Measurements from ENCODE around the gene PDE7B. TPM values are rescaled to one million over a fixed set of nuclear protein-coding genes. Genes with fewer than 3 reads are reported as not detected.

The PDE7B gene
- total RNA-seq, 1 donor from 2014 or later: 12.6 TPM

DNA sequence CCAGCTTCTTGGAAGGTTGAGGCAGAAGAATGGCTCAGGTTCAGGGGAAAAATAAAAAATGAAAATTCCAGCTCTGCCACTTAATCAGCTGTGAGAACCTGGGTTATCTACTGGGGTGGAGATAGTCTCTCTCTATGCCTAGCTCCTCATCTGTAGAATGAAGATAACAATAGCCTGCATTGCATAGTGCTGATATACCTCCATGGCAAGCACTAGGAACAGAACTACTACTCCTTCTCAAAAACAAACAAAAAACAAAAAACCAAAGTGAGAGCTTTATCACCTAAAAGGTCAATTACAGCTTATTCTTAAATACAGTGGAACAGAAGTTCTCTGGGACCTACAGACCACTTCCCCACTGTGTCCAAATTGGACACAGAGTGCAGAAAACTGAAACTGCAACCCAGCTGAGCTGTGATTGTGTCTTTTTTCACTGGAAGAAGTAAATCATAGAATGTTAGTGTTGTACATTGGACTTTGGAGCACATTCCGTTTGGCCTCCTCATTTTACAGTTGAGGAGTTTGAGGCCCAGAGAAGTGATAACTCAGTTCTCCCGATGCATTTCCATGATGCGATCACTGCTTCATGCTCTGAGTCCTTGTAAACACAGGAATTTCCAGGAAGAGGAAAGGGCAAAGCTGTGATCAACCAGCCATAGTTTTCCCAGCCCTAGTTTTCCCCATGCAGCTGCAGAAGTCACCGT lies 375.3 kb downstream of the PDE7B start:
- Histone ChIP-seq H3K4me3 (peak overlapping the region; percentile 43), H3K36me3 (no peaks in the 10 kb centered on the region), H3K27ac (replicated peaks) (peak overlapping the region; percentile 5), H3K27me3 (ENCODE audit: low read depth) (no peaks in the 10 kb centered on the region), H3K9me3 (replicated peaks) (no peaks in the 10 kb centered on the region), H3K4me1 (peaks cover 7% of the 10 kb centered on the region)
- no peak for DNase-seq
- TF ChIP-seq, protein P1, sequence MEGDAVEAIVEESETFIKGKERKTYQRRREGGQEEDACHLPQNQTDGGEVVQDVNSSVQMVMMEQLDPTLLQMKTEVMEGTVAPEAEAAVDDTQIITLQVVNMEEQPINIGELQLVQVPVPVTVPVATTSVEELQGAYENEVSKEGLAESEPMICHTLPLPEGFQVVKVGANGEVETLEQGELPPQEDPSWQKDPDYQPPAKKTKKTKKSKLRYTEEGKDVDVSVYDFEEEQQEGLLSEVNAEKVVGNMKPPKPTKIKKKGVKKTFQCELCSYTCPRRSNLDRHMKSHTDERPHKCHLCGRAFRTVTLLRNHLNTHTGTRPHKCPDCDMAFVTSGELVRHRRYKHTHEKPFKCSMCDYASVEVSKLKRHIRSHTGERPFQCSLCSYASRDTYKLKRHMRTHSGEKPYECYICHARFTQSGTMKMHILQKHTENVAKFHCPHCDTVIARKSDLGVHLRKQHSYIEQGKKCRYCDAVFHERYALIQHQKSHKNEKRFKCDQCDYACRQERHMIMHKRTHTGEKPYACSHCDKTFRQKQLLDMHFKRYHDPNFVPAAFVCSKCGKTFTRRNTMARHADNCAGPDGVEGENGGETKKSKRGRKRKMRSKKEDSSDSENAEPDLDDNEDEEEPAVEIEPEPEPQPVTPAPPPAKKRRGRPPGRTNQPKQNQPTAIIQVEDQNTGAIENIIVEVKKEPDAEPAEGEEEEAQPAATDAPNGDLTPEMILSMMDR (IDR thresholded peaks at IDR 0.05; ENCODE audit: borderline replicate concordance): no peak
- intact Hi-C loops (cut with micrococcal nuclease): loop anchor here (5.0 kb wide), 1 partner anchor 195 kb away; no protein-coding TSS in a partner anchor

DNA sequence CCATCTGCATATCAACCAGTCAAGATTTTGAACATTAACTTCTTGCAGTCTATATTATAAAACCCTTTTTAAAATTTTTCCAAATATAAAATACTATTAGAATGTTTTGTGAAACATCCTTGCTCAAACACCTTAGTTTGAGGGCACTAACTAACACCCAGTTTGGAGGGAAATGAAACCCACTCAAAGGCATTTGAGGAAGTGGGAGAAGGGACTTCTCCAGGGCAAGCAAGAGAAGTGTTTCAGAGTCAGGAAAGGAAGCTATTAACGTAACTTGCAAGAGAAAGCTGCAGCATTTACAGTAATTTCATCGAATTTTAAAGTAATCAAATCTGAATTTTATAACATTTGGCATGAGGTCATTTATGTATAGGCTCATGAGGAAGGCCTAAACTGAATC lies 377.3 kb downstream of the PDE7B start:
- DNase-seq: no peak
- H3K4me3 ChIP-seq: no peak overlapping the region
- intact Hi-C loops (cut with micrococcal nuclease): loop anchor here (5.0 kb wide), 1 partner anchor 197 kb away; no protein-coding TSS in a partner anchor
- H3K36me3 ChIP-seq: no peaks in the 10 kb centered on the region
- H3K27me3 ChIP-seq (ENCODE audit: low read depth): no peaks in the 10 kb centered on the region
- H3K4me1 ChIP-seq: peaks cover 7% of the 10 kb centered on the region
- H3K9me3 ChIP-seq (replicated peaks): no peaks in the 10 kb centered on the region
- TF ChIP-seq, protein P1 (IDR thresholded peaks at IDR 0.05; ENCODE audit: borderline replicate concordance): no peak
- no peak overlapping the region for H3K27ac ChIP-seq (replicated peaks)

DNA sequence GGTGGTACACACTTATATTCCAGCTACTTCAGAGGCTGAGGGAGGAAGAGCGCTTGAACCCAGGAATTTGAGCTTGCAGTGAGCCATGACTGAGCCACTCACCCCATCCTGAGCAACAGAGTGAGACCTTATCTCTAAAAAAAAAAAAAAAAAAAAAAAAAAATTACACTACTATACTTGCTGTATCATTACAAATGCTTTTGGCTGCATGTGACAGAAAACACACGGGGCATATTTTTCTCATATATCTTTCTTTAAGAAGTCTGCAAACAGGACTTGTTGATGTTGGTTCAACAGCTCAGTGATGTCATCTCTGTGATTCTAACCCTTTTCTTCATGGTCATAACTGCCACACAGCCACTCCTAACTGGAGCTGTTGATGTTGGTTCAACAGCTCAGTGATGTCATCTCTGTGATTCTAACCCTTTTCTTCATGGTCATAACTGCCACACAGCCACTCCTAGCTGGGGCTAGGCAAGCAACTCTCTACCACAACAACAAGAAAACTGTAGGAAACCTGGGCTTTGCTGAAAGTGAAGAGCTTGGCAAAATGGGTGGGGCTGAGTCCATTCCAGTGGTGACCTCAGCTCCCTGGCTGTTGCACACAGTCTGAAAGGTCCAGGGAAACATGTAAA lies 378.8 kb downstream of the PDE7B start:
- Histone ChIP-seq H3K27me3 (ENCODE audit: low read depth) (no peaks in the 10 kb centered on the region), H3K27ac (replicated peaks) (no peak overlapping the region), H3K4me1 (peaks cover 7% of the 10 kb centered on the region), H3K36me3 (no peaks in the 10 kb centered on the region), H3K4me3 (no peak overlapping the region), H3K9me3 (replicated peaks) (no peaks in the 10 kb centered on the region)
- TF ChIP-seq, protein P1 (IDR thresholded peaks at IDR 0.05; ENCODE audit: borderline replicate concordance): no peak
- DNase-seq: no peak
- intact Hi-C loops (cut with micrococcal nuclease): no loop called here

DNA sequence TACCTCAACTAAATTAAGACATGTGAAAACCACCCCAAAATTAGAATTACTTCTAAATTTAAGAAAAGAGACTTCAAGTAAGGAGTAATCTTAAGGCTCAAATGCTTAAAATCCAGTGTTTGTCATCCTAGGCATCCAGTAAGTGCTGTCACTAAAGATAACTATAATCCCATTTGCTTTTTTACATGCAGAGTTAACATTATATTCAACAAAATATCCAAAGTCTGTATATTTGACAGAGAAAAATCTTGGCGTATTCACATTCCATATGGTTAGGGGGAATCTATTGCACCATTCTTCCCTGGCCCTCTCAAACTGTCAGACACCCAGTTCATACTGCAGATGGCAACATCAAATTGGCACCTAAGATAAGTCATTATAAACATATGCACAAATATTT lies 381.2 kb downstream of the PDE7B start:
- Histone ChIP-seq H3K27me3 (ENCODE audit: low read depth) (no peaks in the 10 kb centered on the region), H3K4me1 (no peaks in the 10 kb centered on the region), H3K27ac (replicated peaks) (no peak overlapping the region), H3K4me3 (no peak overlapping the region), H3K9me3 (replicated peaks) (no peaks in the 10 kb centered on the region), H3K36me3 (no peaks in the 10 kb centered on the region)
- TF ChIP-seq, protein P1 (IDR thresholded peaks at IDR 0.05; ENCODE audit: borderline replicate concordance): no peak
- intact Hi-C loops (cut with micrococcal nuclease): no loop called here
- DNase-seq: no peak

DNA sequence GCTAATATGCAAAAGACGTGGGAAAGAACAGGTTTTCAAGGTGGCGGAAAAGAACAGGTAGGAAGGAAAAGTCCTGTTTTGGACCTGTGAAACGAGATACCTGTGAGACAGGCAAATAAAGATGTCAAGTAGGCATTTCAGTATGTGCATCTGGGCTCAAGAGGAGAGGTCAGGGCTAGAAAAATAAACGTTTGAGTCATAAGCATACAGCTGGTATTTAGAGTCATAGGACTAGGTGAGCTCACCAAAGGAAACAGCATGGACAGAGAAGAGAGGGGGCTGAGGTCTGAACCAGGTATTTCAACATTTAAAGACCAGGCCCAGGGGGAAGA lies 383.7 kb downstream of the PDE7B start:
- intact Hi-C loops (cut with micrococcal nuclease): no loop called here
- Histone ChIP-seq H3K4me1 (no peaks in the 10 kb centered on the region), H3K4me3 (no peak overlapping the region), H3K9me3 (replicated peaks) (no peaks in the 10 kb centered on the region), H3K27me3 (ENCODE audit: low read depth) (no peaks in the 10 kb centered on the region), H3K36me3 (no peaks in the 10 kb centered on the region), H3K27ac (replicated peaks) (no peak overlapping the region)
- TF ChIP-seq, protein P1 (IDR thresholded peaks at IDR 0.05; ENCODE audit: borderline replicate concordance): no peak
- no peak for DNase-seq

Data from left ventricle myocardium inferior (tissue), 1 donor.